SU-DHL-6 (cell line): ENCODE measurements around the gene LYSMD3.

Experiments
- CTCF ChIP-seq: fragments of 200-600 bp; sonication (generic); IDR thresholded peaks from one replicate; pipeline ENCODE4 v1.5.1; 2017; ENCODE audit warnings: antibody characterized with exemption, mild to moderate bottlenecking, low read length, moderate library complexity; ENCODE audit not compliant: insufficient read depth, poor library complexity, severe bottlenecking
- EZH2phosphoT487 ChIP-seq: fragments of 200-600 bp; sonication (generic), shearing (Covaris generic); conservative IDR thresholded peaks from 2 replicates; pipeline ENCODE4 v1.6.1; 2018; ENCODE audit warnings: mild to moderate bottlenecking, antibody characterized with exemption, low read length, moderate library complexity, mixed read lengths

DNA sequence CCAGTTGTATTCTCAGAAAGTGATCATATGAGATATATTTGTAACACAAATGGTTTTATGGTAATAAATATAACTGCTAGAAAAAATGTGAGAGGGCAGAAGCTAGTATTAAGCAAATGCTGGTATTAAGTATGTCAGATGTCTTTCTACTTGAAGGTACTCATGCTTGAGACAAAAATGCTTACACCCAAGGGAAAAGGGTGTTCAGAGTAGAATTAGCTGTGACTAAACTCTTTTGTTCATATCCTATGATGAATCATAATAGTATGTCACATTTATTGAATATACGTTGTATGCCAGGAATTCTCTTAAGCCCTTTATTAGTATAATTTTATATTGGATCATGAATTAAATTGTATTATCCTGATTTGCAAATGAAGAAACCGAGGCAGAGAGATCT lies 31.4 kb upstream of the LYSMD3 start:
- TF ChIP-seq CTCF = no peak
- TF ChIP-seq EZH2phosphoT487 = no peak
